Astrocyte (in vitro differentiated cells and primary cell): Measurements from ENCODE around the gene WAS.

Experiments
- CTCF ChIP-seq: IDR thresholded peaks from 2 replicates; pipeline ENCODE4 v1.5.1; 2011; ENCODE audit warnings: low read depth, mild to moderate bottlenecking, inconsistent platforms, low read length, moderate library complexity; ENCODE audit not compliant: insufficient read depth
- EZH2 ChIP-seq: IDR thresholded peaks from 2 replicates; pipeline ENCODE4 v1.6.1; 2012; ENCODE audit warnings: mild to moderate bottlenecking, low read length, inconsistent platforms; ENCODE audit not compliant: insufficient read depth

GRCh38 chrX:48636776-48637175 lies 46.8 kb upstream of the WAS start:
- no peak for TF ChIP-seq EZH2
- TF ChIP-seq CTCF, result no peak
